Testis (tissue), 2 donors: ENCODE data around the gene ABCC11.

Experiments
- CTCF ChIP-seq, 3 experiments: fragments of 450-650 bp in 2 of 3; fragments of 200-600 bp in 1 of 3; sonication (generic) in 1 of 3; IDR thresholded peaks; one replicate each; pipeline ENCODE4 v1.5.1; 2016 to 2019; ENCODE audit warnings: antibody characterized with exemption in 3 of 3, mild to moderate bottlenecking in 2 of 3, moderate library complexity in 1 of 3
- POLR2A ChIP-seq: fragments of 450-650 bp; IDR thresholded peaks from one replicate; pipeline ENCODE4 v1.6.1; 2017; ENCODE audit warnings: antibody characterized with exemption, mild to moderate bottlenecking, moderate library complexity

- TF ChIP-seq CTCF (IDR thresholded peaks at IDR 0.05) (no peak), POLR2A (no peak)
These were observed 36.6 kb downstream of the ABCC11 start for GRCh38 chr16:48210747-48211146.
